Calu3 (cell line): ENCODE measurements around the gene DCAF11. TPM values are rescaled to one million over a fixed set of nuclear protein-coding genes. Genes with fewer than 3 reads are reported as not detected.

ENCODE experiments used
- BruUV-seq: library from RNA; stranded (reverse); fragments of 400-500 nt; replicated peaks from 2 replicates; lab custom pipeline; 2021; lab: Mats Ljungman, UMichigan
- CTCF ChIA-PET: fragments of 300-600 bp; sonication (Branson Sonifier 250); formaldehyde crosslinking; loops from one replicate; lab custom pipeline; 2022; ENCODE audit warnings: antibody characterized with exemption; lab: Charles Lee
- DNase-seq: peaks from one replicate; pipeline ENCODE4 v3.0.0; 2022
- H3K27ac Mint-ChIP-seq: one replicate; pipeline ENCODE4 v1.8.0; 2022; ENCODE audit warnings: mixed read lengths; ENCODE audit not compliant: unreplicated experiment
- H3K27me3 Mint-ChIP-seq: one replicate; pipeline ENCODE4 v1.8.0; 2022; ENCODE audit warnings: mixed read lengths; ENCODE audit not compliant: unreplicated experiment
- H3K36me3 Mint-ChIP-seq: one replicate; pipeline ENCODE4 v1.8.0; 2022; ENCODE audit warnings: mild to moderate bottlenecking, moderate library complexity, mixed read lengths; ENCODE audit not compliant: insufficient read depth, unreplicated experiment
- H3K4me1 Mint-ChIP-seq: one replicate; pipeline ENCODE4 v1.8.0; 2022; ENCODE audit warnings: mild to moderate bottlenecking, low read depth, mixed read lengths; ENCODE audit not compliant: unreplicated experiment
- H3K4me3 Mint-ChIP-seq: one replicate; pipeline ENCODE4 v1.8.0; 2022; ENCODE audit warnings: mild to moderate bottlenecking, low read depth, moderate library complexity, mixed read lengths; ENCODE audit not compliant: unreplicated experiment
- H3K9me3 Mint-ChIP-seq: one replicate; pipeline ENCODE4 v1.8.0; 2022; ENCODE audit warnings: low read depth, mixed read lengths; ENCODE audit not compliant: unreplicated experiment
- intact Hi-C: fragments of 100-400 bp; cut with micrococcal nuclease; formaldehyde crosslinking; loops from one replicate; pipeline ENCODE4 v1.10.0; 2022; ENCODE audit not compliant: unreplicated experiment
- total RNA-seq: library from RNA; stranded (reverse); gene quantifications from 2 replicates; pipeline ENCODE4 v1.2.3, GENCODE V29; 2022
- TF ChIP-seq, protein P1 (sequence below): fragments of 200-600 bp; IDR thresholded peaks from one replicate; pipeline ENCODE4 v1.8.0; 2022; ENCODE audit warnings: antibody characterized with exemption; ENCODE audit not compliant: unreplicated experiment

DCAF11 gene
- total RNA-seq, 1 experiment from 2014 or later = 63.4 TPM

DNA sequence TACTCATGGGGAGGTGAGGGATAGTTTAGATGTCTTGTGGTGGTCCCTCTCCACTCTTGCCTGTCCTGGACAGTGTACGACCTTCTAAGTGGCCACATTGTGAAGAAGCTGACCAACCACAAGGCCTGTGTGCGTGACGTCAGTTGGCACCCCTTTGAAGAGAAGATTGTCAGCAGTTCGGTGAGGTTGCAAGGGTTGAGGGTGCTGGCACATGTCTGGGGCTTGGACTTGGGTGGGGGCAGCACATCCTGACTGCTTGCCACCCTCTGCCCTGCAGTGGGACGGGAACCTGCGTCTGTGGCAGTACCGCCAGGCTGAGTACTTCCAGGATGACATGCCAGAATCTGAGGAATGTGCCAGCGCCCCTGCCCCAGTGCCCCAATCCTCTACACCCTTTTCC lies 8.3 kb downstream of the DCAF11 start:
- no peaks in the 10 kb centered on the region for H3K27me3 Mint-ChIP-seq
- no peak for DNase-seq
- TF ChIP-seq, protein P1, sequence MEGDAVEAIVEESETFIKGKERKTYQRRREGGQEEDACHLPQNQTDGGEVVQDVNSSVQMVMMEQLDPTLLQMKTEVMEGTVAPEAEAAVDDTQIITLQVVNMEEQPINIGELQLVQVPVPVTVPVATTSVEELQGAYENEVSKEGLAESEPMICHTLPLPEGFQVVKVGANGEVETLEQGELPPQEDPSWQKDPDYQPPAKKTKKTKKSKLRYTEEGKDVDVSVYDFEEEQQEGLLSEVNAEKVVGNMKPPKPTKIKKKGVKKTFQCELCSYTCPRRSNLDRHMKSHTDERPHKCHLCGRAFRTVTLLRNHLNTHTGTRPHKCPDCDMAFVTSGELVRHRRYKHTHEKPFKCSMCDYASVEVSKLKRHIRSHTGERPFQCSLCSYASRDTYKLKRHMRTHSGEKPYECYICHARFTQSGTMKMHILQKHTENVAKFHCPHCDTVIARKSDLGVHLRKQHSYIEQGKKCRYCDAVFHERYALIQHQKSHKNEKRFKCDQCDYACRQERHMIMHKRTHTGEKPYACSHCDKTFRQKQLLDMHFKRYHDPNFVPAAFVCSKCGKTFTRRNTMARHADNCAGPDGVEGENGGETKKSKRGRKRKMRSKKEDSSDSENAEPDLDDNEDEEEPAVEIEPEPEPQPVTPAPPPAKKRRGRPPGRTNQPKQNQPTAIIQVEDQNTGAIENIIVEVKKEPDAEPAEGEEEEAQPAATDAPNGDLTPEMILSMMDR = no peak
- BruUV-seq = no TSS peak
- H3K4me1 Mint-ChIP-seq = no peaks in the 10 kb centered on the region
- intact Hi-C loops = no loop called here
- H3K36me3 Mint-ChIP-seq = peaks cover 26% of the 10 kb centered on the region
- no peak overlapping the region for H3K4me3 Mint-ChIP-seq
- H3K9me3 Mint-ChIP-seq = no peaks in the 10 kb centered on the region
- no peak overlapping the region for H3K27ac Mint-ChIP-seq
- CTCF ChIA-PET = no interaction called here

DNA sequence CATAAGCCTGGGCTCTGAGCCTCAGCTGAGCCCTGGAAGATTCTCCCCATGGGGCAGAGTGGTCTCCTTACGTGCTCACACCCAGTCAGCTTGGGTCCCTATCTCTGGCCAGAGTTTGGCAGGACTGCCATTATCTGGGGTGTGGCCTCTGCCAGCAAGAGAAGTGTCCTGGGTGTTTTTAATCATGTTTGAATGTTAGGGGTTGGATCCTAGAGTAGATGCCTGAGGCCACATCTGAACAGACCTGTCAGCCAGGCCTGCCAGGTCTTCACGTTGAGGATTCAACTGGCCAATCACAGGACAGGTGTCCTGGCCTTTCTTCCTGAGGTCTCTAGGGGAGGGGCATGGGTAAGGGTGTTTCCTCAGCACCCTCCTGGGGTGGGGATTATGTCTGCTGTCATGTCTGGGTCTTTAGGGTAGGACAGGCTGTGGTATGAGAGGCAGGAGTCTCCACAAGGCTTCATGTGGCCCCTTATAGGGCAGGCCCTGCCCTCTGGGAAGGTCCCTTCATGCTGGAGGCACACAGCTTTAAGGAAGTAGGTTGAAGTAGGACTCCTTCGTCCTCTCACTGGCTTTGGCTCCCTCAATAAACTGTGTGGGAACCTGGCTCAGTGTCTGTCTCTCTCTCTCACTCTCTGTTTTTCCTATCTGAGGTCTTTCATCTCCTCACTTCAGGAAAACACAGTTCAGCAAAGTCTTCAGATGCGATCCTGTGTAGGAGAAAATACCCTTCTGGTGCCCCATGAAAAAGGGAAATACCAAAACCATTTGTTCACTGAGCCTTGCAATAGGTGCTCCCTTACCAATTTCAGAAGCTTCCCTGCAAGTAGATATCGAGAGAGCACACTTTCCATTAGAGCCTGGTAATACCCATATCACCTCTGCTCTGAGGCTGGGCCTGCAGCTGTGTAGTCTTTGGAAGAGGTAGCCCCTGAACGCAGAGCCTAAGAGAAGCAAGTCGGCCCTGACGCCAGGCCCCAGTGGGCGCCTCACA lies 9.1 kb downstream of the DCAF11 start:
- Mint-ChIP-seq H3K27me3 (no peaks in the 10 kb centered on the region), H3K27ac (no peak overlapping the region), H3K4me1 (no peaks in the 10 kb centered on the region), H3K9me3 (no peaks in the 10 kb centered on the region), H3K36me3 (peaks cover 23% of the 10 kb centered on the region), H3K4me3 (no peak overlapping the region)
- no peak for DNase-seq
- CTCF ChIA-PET = no interaction called here
- BruUV-seq = no TSS peak
- TF ChIP-seq, protein P1 = no peak
- intact Hi-C loops = no loop called here

DNA sequence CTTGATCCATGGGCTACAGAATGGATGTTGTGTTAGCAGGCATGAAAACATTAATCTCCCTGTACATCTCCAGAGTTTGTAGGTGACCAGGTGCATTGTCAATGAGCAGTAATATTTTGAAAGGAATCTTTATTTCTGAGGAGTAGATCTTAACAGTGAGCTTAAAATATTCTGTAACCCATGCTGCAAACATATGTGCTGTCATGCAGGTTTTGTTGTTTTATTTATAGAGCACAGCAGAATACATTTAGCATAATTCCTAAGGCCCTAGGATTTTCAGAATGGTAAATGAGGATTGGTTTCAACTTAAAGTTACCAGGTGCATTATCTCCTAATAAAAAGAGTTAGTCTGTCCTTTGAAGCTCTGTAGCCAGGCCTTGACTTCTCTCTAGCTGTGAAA lies 12.4 kb downstream of the DCAF11 start:
- Mint-ChIP-seq H3K27ac (no peak overlapping the region), H3K36me3 (peaks cover 13% of the 10 kb centered on the region), H3K9me3 (no peaks in the 10 kb centered on the region), H3K27me3 (no peaks in the 10 kb centered on the region), H3K4me3 (no peak overlapping the region), H3K4me1 (no peaks in the 10 kb centered on the region)
- DNase-seq = no peak
- no TSS peak for BruUV-seq
- CTCF ChIA-PET = interaction anchor here (0.6 to 0.7 kb wide), 2 partner anchors 82 to 115 kb away, joined by 4 to 6 read pairs; no protein-coding TSS in a partner anchor
- TF ChIP-seq, protein P1 = no peak
- intact Hi-C loops = no loop called here

DNA sequence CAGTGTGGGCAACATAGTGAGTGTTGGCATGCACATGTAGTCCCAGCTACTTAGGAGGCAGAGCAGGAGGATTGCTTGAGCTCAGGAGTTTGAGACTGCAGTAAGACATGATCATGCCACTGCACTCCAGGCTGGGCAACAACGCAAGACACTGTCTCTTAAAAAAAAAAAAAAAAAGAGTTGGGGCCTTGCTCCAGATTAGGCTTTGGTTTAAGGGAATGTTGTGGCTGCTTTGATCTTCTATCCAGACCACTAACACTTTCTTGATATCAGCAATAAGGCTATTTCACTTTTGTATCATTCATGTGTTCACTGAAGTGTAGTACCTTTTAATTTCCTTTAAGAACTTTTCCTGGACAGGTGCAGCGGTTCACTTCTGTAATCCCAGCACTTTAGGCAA lies 13.1 kb downstream of the DCAF11 start:
- CTCF ChIA-PET = no interaction called here
- no peak for DNase-seq
- no peaks in the 10 kb centered on the region for H3K27me3 Mint-ChIP-seq
- intact Hi-C loops = no loop called here
- no TSS peak for BruUV-seq
- peaks cover 13% of the 10 kb centered on the region for H3K36me3 Mint-ChIP-seq
- TF ChIP-seq, protein P1 = no peak
- H3K27ac Mint-ChIP-seq = no peak overlapping the region
- H3K9me3 Mint-ChIP-seq = no peaks in the 10 kb centered on the region
- H3K4me1 Mint-ChIP-seq = no peaks in the 10 kb centered on the region
- H3K4me3 Mint-ChIP-seq = no peak overlapping the region
